Lung microvascular endothelial cell (primary cell): Measurements from ENCODE around the gene LGALS3BP. TPM values are rescaled to one million over a fixed set of nuclear protein-coding genes. Genes with fewer than 3 reads are reported as not detected.

Experiments used
- DNase-seq, 2 donors: peaks; one replicate each; pipeline versions ENCODE4 v3.0.0 to v3.0.0-alpha.2; 2010; ENCODE audit warnings: low read depth in 2 of 2
- total RNA-seq: library from RNA; depleted of rRNA; stranded (reverse); fragments of >200 nt; gene quantifications from 2 replicates; pipeline ENCODE4 v1.2.1, GENCODE V29; 2014

Gene LGALS3BP
- total RNA-seq, 1 donor from 2014 or later: 2.4 TPM

- no peak for DNase-seq
Observed at GRCh38 chr17:78940258-78940657, 39.5 kb downstream of the LGALS3BP start.

GRCh38 chr17:78939615-78940014 is 40.1 kb downstream of the LGALS3BP start:
- DNase-seq: peak in 1 of 2 donors; percentile 34

GRCh38 chr17:78937561-78937960 is 42.2 kb downstream of the LGALS3BP start:
- no peak for DNase-seq

- peak; percentile 69 to 91 for DNase-seq
Observed at GRCh38 chr17:78935419-78936323, 44.1 kb downstream of the LGALS3BP start.

- no peak for DNase-seq
Observed at GRCh38 chr17:78934681-78935418, 44.9 kb downstream of the LGALS3BP start.

- peak; percentile 87 to 95 for DNase-seq
Observed at GRCh38 chr17:78933959-78934568, 45.7 kb downstream of the LGALS3BP start.

- DNase-seq: peak; percentile 91 to 98
Observed at GRCh38 chr17:78933025-78933958, 46.4 kb downstream of the LGALS3BP start.

- no peak for DNase-seq
Observed at GRCh38 chr17:78929908-78930775, 49.6 kb downstream of the LGALS3BP start.

GRCh38 chr17:78925662-78926555 is 53.8 kb downstream of the LGALS3BP start:
- peak; percentile 86 to 93 for DNase-seq

GRCh38 chr17:78925234-78925633 is 54.5 kb downstream of the LGALS3BP start, which contains the start of gene TIMP2:
Gene TIMP2, minus strand, starts transcription at chr17:78925387. Its CDS starts 299 bp downstream, at chr17:78925088.
- DNase-seq: peak; percentile 88 to 95

GRCh38 chr17:78924481-78925151 is 55.1 kb downstream of the LGALS3BP start:
- no peak for DNase-seq

- peak in 1 of 2 donors; percentile 33 for DNase-seq
Observed at GRCh38 chr17:78923660-78924453, 55.9 kb downstream of the LGALS3BP start.

- DNase-seq: no peak
Observed at GRCh38 chr17:78922816-78923498, 56.8 kb downstream of the LGALS3BP start.

- no peak for DNase-seq
Observed at GRCh38 chr17:78921437-78921971, 58.2 kb downstream of the LGALS3BP start.
